NCI-H2107 treated with DMSO at 0.1 percent for 48 hours (cell line): ENCODE measurements around the gene HACE1.

Experiments
- DNase-seq: peaks from one replicate; lab custom pipeline; 2025; ENCODE audit not compliant: unreplicated experiment; lab: John Stamatoyannopoulos, UW

Gene HACE1

GRCh38 chr6:104688283-104688969, 171.3 kb downstream of the HACE1 start:
- no peak for DNase-seq

GRCh38 chr6:104686550-104687175, 173.1 kb downstream of the HACE1 start:
- DNase-seq: no peak

- no peak for DNase-seq
These were observed 173.7 kb downstream of the HACE1 start for GRCh38 chr6:104685871-104686549.

- DNase-seq: no peak
These were observed 174.8 kb downstream of the HACE1 start for GRCh38 chr6:104684911-104685415.

- DNase-seq: no peak
These were observed 175.9 kb downstream of the HACE1 start for GRCh38 chr6:104683809-104684208.

- no peak for DNase-seq
These were observed 176.7 kb downstream of the HACE1 start for GRCh38 chr6:104682722-104683643.

- DNase-seq: no peak
These were observed 179.2 kb downstream of the HACE1 start for GRCh38 chr6:104680539-104680938.

- no peak for DNase-seq
These were observed 179.7 kb downstream of the HACE1 start for GRCh38 chr6:104679971-104680370.
